IMR-90 (cell line): ENCODE measurements around the gene PCDHGA8.

Experiments
- BHLHE40 ChIP-seq: fragments of 150-350 bp; IDR thresholded peaks from 2 replicates; pipeline ENCODE4 v1.6.1; 2016; ENCODE audit warnings: mild to moderate bottlenecking, low read depth, low read length
- CEBPB ChIP-seq: IDR thresholded peaks from 2 replicates; pipeline ENCODE4 v1.6.1; 2012; ENCODE audit warnings: low read depth, low read length, improper control_type of control experiment
- CHD1 ChIP-seq: IDR thresholded peaks from 2 replicates; pipeline ENCODE4 v1.6.1; 2012; ENCODE audit warnings: low read depth, low read length, improper control_type of control experiment
- MAFK ChIP-seq: IDR thresholded peaks from 2 replicates; pipeline ENCODE4 v1.6.1; 2012; ENCODE audit warnings: low read depth, low read length, improper control_type of control experiment
- MAZ ChIP-seq: IDR thresholded peaks from 2 replicates; pipeline ENCODE4 v1.6.1; 2012; ENCODE audit warnings: low read depth, mild to moderate bottlenecking, low read length, improper control_type of control experiment, moderate library complexity, borderline replicate concordance
- MXI1 ChIP-seq: IDR thresholded peaks from 2 replicates; pipeline ENCODE4 v1.6.1; 2012; ENCODE audit warnings: low read depth, mild to moderate bottlenecking, low read length, moderate library complexity, borderline replicate concordance
- POLR2A ChIP-seq: IDR thresholded peaks from 2 replicates; pipeline ENCODE4 v1.6.1; 2012; ENCODE audit warnings: mild to moderate bottlenecking, low read depth, low read length
- RAD21 ChIP-seq: IDR thresholded peaks from 2 replicates; pipeline ENCODE4 v1.6.1; 2012; ENCODE audit warnings: low read length, improper control_type of control experiment
- RFX5 ChIP-seq: IDR thresholded peaks from 2 replicates; pipeline ENCODE4 v1.8.0; 2012; ENCODE audit warnings: low read depth, mild to moderate bottlenecking, low read length, moderate library complexity
- SMC3 ChIP-seq: fragments of 150-350 bp; IDR thresholded peaks from 2 replicates; pipeline ENCODE4 v1.6.1; 2016; ENCODE audit warnings: low read depth, mild to moderate bottlenecking, antibody characterized with exemption, low read length, moderate library complexity
- TF ChIP-seq, protein P1 (sequence below): conservative IDR thresholded peaks from 2 replicates; pipeline ENCODE4 v1.5.1; 2012; ENCODE audit warnings: mild to moderate bottlenecking, low read depth, low read length, improper control_type of control experiment
- TF ChIP-seq, protein P2 (sequence below): fragments of 150-350 bp; IDR thresholded peaks from 2 replicates; pipeline ENCODE4 v1.6.1; 2017; ENCODE audit warnings: mild to moderate bottlenecking, antibody characterized with exemption, low read length, low read depth
- TF ChIP-seq, protein P3 (sequence below): fragments of 150-350 bp; IDR thresholded peaks from 2 replicates; pipeline ENCODE4 v1.6.1; 2016; ENCODE audit warnings: low read depth, mild to moderate bottlenecking, low read length, moderate library complexity, borderline replicate concordance

GRCh38 chr5:141441571-141442170 is 49.2 kb downstream of the PCDHGA8 start:
- TF ChIP-seq, protein P1, sequence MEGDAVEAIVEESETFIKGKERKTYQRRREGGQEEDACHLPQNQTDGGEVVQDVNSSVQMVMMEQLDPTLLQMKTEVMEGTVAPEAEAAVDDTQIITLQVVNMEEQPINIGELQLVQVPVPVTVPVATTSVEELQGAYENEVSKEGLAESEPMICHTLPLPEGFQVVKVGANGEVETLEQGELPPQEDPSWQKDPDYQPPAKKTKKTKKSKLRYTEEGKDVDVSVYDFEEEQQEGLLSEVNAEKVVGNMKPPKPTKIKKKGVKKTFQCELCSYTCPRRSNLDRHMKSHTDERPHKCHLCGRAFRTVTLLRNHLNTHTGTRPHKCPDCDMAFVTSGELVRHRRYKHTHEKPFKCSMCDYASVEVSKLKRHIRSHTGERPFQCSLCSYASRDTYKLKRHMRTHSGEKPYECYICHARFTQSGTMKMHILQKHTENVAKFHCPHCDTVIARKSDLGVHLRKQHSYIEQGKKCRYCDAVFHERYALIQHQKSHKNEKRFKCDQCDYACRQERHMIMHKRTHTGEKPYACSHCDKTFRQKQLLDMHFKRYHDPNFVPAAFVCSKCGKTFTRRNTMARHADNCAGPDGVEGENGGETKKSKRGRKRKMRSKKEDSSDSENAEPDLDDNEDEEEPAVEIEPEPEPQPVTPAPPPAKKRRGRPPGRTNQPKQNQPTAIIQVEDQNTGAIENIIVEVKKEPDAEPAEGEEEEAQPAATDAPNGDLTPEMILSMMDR, result no peak
- TF ChIP-seq MAZ (no peak), POLR2A (no peak), RFX5 (no peak), RAD21 (no peak), CEBPB (no peak), CHD1 (no peak), MXI1 (no peak), MAFK (no peak), SMC3 (no peak), BHLHE40 (no peak)
- TF ChIP-seq, protein P2, sequence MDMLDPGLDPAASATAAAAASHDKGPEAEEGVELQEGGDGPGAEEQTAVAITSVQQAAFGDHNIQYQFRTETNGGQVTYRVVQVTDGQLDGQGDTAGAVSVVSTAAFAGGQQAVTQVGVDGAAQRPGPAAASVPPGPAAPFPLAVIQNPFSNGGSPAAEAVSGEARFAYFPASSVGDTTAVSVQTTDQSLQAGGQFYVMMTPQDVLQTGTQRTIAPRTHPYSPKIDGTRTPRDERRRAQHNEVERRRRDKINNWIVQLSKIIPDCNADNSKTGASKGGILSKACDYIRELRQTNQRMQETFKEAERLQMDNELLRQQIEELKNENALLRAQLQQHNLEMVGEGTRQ, result no peak
- TF ChIP-seq, protein P3, sequence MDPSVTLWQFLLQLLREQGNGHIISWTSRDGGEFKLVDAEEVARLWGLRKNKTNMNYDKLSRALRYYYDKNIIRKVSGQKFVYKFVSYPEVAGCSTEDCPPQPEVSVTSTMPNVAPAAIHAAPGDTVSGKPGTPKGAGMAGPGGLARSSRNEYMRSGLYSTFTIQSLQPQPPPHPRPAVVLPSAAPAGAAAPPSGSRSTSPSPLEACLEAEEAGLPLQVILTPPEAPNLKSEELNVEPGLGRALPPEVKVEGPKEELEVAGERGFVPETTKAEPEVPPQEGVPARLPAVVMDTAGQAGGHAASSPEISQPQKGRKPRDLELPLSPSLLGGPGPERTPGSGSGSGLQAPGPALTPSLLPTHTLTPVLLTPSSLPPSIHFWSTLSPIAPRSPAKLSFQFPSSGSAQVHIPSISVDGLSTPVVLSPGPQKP, result no peak
